ENCODE results near the gene DEPDC1B.
"Not testable (repeated sequence)": the region's sequence is repeated elsewhere in the genome, so short reads cannot be mapped to it uniquely, and the experiment has no call there.

DEPDC1B gene, protein sequence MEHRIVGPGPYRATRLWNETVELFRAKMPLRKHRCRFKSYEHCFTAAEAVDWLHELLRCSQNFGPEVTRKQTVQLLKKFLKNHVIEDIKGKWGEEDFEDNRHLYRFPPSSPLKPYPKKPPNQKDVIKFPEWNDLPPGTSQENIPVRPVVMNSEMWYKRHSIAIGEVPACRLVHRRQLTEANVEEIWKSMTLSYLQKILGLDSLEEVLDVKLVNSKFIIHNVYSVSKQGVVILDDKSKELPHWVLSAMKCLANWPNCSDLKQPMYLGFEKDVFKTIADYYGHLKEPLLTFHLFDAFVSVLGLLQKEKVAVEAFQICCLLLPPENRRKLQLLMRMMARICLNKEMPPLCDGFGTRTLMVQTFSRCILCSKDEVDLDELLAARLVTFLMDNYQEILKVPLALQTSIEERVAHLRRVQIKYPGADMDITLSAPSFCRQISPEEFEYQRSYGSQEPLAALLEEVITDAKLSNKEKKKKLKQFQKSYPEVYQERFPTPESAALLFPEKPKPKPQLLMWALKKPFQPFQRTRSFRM

GRCh38 chr5:60699609-60700415 lies at the start of gene DEPDC1B:
DEPDC1B (minus strand) TSS chr5:60700166; CDS start chr5:60700093, 73 bp downstream.
- peak; percentile 95 for DNase-seq

DNA sequence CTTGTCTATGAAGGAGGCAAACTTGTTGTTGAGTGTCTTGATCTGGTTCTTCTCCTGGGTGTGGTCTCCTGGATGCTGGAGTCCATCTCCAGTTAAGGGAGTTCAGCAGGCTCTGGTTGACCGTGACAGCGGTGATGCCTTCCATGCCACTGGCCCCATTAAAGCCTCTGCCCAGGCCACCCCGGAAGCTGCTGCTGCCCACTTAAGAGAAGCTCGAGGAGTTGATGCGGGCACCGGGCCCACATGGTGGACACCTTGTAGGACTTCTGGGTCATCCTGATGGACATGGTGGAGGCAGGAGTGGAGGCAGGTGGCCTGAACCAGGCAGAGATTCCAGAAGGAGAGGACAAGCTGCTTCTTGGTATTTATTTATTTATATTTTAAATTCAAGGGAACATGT lies 44.7 kb upstream of the DEPDC1B start:
- DNase-seq, result no peak

DNA sequence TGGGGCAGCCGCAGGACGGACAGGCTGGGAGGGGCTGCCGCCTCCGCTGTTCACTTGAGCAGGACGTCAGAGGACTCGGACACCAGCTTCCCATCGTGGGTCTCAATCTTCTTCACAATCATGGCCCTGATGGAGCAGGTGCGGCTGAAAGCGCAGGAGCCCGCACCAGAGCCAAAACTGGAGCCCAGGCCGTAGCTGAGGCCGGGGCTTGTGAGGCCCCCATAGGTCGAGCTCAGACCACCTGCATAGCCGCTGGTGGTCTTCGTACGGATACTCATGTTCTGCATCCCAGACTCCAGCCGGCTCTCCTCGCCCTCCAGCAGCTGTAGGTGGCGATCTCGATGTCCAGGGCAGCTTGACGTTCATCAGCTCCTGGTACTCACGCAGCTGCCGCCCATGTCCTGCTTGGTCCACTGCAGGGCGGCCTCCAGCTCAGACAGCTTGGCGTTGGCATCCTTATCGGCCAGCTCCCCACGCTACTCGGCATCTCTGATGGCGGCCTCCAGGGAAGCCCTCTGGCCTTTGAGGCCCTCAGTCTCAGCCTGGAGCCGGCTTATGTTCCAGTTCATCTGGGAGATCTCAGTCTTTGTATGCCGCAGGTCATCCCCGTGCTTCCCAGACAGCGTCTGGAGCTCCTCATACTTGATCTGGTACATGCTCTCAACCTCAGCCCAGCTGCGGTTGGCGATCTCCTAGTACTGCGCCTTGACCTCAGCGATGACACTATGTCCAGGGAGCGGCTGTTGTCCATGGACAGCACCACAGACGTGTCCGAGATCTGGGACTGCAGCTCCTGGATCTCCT lies 43.7 kb upstream of the DEPDC1B start:
- no peak for DNase-seq

DNA sequence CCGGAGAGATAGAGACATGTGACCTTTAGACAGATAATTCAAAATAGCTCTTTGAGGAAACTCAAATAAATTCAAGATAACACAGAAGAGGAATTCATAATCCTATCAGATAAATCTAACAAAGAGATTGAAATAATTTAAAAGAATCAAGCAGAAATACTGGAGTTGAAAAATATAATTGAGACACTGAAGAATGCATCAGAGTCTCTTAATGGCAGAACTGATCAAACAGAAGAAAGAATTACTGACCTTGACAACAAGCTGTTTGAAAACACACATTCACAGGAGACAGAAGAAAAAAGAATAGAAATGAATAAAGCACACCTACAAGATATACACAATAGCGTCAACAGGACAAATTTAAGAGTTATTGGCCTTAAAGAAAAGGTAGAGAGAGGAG lies 40.4 kb upstream of the DEPDC1B start:
- DNase-seq, result no peak

DNA sequence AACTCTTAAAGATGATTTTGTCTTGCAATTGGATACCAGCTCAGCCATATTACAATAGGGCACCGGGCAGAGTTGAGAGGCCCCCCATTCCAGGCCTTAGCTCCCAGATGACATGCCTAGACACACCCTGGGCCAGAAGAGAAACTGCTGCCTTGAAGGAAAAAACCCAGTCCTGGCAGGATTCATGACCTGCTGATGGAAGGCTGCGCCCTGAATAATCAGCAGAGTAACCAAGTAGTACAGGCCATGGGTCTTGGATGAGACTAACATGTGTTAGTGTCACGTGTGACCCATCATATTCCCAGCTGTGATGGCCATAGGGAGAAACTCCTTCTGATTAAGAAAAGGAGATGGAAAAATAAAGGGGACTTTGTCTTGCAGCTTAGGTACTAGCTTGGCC lies 39.0 kb upstream of the DEPDC1B start:
- DNase-seq, result no peak

- no peak for DNase-seq
Measured at GRCh38 chr5:60738461-60738860, 38.5 kb upstream of the DEPDC1B start.

DNA sequence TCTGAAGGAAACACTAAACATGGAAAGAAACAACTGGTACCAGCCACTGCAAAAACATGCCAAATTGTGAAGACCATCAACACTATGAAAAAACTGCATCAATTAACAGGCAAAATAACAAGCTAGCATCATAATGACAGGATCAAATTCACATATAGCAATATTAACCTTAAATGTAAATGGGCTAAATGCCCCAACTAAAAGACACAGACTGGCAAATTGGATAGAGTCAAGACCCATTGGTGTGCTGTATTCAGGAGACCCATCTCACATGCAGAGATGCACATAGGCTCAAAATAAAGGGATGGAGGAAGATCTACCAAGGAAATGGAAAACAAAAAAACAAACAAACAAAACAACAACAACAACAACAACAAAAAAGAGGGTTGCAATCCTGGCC lies 30.9 kb upstream of the DEPDC1B start:
- not testable (repeated sequence) for DNase-seq

GRCh38 chr5:60727033-60727679 lies 27.2 kb upstream of the DEPDC1B start:
- DNase-seq, result no peak

GRCh38 chr5:60724126-60724525 lies 24.2 kb upstream of the DEPDC1B start:
- DNase-seq, result no peak

GRCh38 chr5:60722416-60722815 lies 22.4 kb upstream of the DEPDC1B start:
- no peak for DNase-seq

- DNase-seq, result no peak
Measured at GRCh38 chr5:60719329-60719728, 19.4 kb upstream of the DEPDC1B start.

GRCh38 chr5:60718166-60718892 lies 18.4 kb upstream of the DEPDC1B start:
- DNase-seq, result no peak

GRCh38 chr5:60715201-60715928 lies 15.4 kb upstream of the DEPDC1B start:
- not testable (repeated sequence) for DNase-seq

DNA sequence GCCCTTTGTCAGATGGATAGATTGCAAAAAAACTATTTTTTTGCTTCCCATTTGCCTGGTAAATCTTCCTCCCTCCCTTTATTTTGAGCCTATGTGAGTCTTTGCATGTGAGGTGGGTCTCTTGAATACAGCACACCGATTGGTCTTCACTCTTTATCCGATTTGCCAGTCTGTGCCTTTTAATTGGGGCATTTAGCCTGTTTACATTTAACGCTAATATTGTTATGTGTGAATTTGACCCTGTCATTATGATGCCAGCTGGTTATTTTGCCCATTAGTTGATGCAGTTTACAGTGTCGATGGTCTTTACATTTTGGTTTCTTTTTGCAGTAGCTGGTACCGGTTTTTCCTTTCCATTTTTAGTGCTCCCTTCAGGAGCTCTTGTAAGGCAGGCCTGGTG lies 13.0 kb upstream of the DEPDC1B start:
- DNase-seq, result no peak

- DNase-seq, result not testable (repeated sequence)
Measured at GRCh38 chr5:60711892-60712291, 11.9 kb upstream of the DEPDC1B start.

- DNase-seq, result no peak
Measured at GRCh38 chr5:60710362-60710761, 10.4 kb upstream of the DEPDC1B start.

- no peak for DNase-seq
Measured at GRCh38 chr5:60705144-60705543, 5.2 kb upstream of the DEPDC1B start.

- DNase-seq, result no peak
Measured at GRCh38 chr5:60703944-60704343, 4.0 kb upstream of the DEPDC1B start.

GRCh38 chr5:60701321-60701968 lies 1.5 kb upstream of the DEPDC1B start:
- DNase-seq, result no peak

DNA sequence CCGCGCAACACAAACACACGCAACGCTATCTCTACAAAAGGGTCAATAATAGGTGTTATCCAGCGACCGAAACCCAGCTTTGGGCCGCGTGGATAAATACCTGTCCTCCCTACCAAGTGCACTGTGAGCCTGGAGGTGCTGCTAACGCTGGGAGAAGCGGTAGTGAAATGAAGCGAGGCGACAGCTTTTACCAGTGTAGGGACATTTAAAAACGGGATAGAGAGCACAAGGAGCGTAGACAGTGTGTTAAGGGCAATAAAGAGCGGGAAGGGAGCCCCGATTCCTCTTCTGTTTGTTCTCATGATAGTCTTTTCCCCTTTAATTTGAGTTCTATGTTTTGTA lies 421 bp upstream of the DEPDC1B start:
- DNase-seq, result no peak

DNA sequence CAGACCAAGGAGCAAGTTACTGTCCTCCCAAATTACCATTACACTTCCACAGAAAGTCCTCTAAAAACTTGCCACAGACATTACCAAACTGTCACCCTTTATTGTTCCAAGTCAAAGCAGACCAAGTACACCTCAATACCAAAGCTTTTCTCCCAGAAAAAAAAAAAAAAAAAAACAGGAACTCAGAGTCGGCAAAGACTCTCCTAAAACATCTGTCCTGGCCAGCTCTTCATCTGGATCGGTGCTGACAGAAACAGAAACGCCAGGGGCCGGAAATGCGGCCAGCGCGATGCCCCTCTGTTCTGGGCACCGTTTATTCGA lies 718 bp downstream of the DEPDC1B start:
- DNase-seq, result no peak

All from activated effector memory CD4-positive, alpha-beta T cell treated with anti-CD3 and anti-CD28 coated beads, Interleukin-2, amount 50 U/mL, for 16 hours (primary cell).